ENCODE measurements around the gene NKX6-2. TPM values are rescaled to one million over a fixed set of nuclear protein-coding genes. Genes with fewer than 3 reads are reported as not detected.

Gene NKX6-2
- polyA plus RNA-seq, 1 donor from 2014 or later = not detected

DNA sequence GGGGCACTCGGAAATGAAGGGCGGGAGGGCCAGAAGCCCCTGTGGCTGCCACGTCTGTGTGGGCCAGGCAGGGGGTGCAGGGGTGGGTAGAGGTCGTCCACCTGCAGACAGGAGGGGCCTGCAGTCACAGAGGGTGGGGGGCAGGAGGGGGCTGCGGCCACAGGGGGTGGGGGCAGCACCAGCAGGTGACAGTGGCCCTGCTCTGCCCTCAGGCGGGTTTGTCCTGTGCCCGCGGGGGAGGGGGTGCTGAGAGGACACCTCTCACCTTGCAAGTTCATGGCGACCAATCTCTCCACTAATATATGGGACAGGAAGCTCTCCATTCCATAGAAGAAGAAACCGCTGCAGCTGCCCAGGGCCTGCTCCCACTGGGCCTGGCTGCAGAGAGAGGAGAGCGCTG lies 26.6 kb upstream of the NKX6-2 start:
- Histone ChIP-seq H3F3A (ENCODE audit: insufficient read depth, low read length, poor library complexity, severe bottlenecking) (no peaks in the 10 kb centered on the region), H3K36me3 (ENCODE audit: insufficient read depth, low read length) (no peaks in the 10 kb centered on the region), H3K27ac (ENCODE audit: low read length) (no peak overlapping the region), H3K4me3 (ENCODE audit: low read length) (no peak overlapping the region), H3K27me3 (ENCODE audit: insufficient read depth, low read depth, low read length) (no peaks in the 10 kb centered on the region), H2AFZ (ENCODE audit: low read depth, low read length) (no peak overlapping the region), H4K20me1 (ENCODE audit: insufficient read depth) (no peaks in the 10 kb centered on the region), H3K9ac (ENCODE audit: low read length) (no peak overlapping the region), H3K4me2 (ENCODE audit: low read length) (no peak overlapping the region), H3K79me2 (replicated peaks; ENCODE audit: insufficient read depth, low read length) (no peaks in the 10 kb centered on the region), H3K9me2 (ENCODE audit: insufficient read depth, low read length) (no peaks in the 10 kb centered on the region), H3K9me3 (ENCODE audit: low read length) (no peaks in the 10 kb centered on the region)
- TF ChIP-seq RAD21 (conservative IDR thresholded peaks at IDR 0.05) (no peak), REST (IDR thresholded peaks at IDR 0.05; ENCODE audit: borderline replicate concordance) (no peak), EZH2 (IDR thresholded peaks at IDR 0.05; ENCODE audit: borderline replicate concordance, insufficient read depth, low read length, poor library complexity, severe bottlenecking) (no peak), EP300 (conservative IDR thresholded peaks at IDR 0.05; ENCODE audit: poor library complexity, severe bottlenecking) (no peak), MXI1 (conservative IDR thresholded peaks at IDR 0.05; ENCODE audit: poor library complexity, severe bottlenecking) (no peak), POLR2AphosphoS5 (IDR thresholded peaks at IDR 0.05) (no peak), TAF1 (IDR thresholded peaks at IDR 0.05; ENCODE audit: low read depth) (no peak), SMC3 (conservative IDR thresholded peaks at IDR 0.05; ENCODE audit: poor library complexity) (no peak)
- TF ChIP-seq, protein P1, sequence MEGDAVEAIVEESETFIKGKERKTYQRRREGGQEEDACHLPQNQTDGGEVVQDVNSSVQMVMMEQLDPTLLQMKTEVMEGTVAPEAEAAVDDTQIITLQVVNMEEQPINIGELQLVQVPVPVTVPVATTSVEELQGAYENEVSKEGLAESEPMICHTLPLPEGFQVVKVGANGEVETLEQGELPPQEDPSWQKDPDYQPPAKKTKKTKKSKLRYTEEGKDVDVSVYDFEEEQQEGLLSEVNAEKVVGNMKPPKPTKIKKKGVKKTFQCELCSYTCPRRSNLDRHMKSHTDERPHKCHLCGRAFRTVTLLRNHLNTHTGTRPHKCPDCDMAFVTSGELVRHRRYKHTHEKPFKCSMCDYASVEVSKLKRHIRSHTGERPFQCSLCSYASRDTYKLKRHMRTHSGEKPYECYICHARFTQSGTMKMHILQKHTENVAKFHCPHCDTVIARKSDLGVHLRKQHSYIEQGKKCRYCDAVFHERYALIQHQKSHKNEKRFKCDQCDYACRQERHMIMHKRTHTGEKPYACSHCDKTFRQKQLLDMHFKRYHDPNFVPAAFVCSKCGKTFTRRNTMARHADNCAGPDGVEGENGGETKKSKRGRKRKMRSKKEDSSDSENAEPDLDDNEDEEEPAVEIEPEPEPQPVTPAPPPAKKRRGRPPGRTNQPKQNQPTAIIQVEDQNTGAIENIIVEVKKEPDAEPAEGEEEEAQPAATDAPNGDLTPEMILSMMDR (IDR thresholded peaks at IDR 0.05; ENCODE audit: poor library complexity, severe bottlenecking) = no peak

GRCh38 chr10:132811891-132812481 lies 26.0 kb upstream of the NKX6-2 start:
- Histone ChIP-seq H3K79me2 (replicated peaks; ENCODE audit: insufficient read depth, low read length) (no peaks in the 10 kb centered on the region), H3K4me3 (ENCODE audit: low read length) (no peak overlapping the region), H2AFZ (ENCODE audit: low read depth, low read length) (no peak overlapping the region), H4K20me1 (ENCODE audit: insufficient read depth) (no peaks in the 10 kb centered on the region), H3K27ac (ENCODE audit: low read length) (no peak overlapping the region), H3K9ac (ENCODE audit: low read length) (no peak overlapping the region), H3K36me3 (ENCODE audit: insufficient read depth, low read length) (no peaks in the 10 kb centered on the region), H3K4me2 (ENCODE audit: low read length) (no peak overlapping the region), H3K9me2 (ENCODE audit: insufficient read depth, low read length) (no peaks in the 10 kb centered on the region), H3F3A (ENCODE audit: insufficient read depth, low read length, poor library complexity, severe bottlenecking) (no peaks in the 10 kb centered on the region), H3K9me3 (ENCODE audit: low read length) (no peaks in the 10 kb centered on the region), H3K27me3 (ENCODE audit: insufficient read depth, low read depth, low read length) (no peaks in the 10 kb centered on the region)
- TF ChIP-seq EP300 (conservative IDR thresholded peaks at IDR 0.05; ENCODE audit: poor library complexity, severe bottlenecking) = no peak
- TF ChIP-seq REST (IDR thresholded peaks at IDR 0.05; ENCODE audit: borderline replicate concordance) = no peak
- TF ChIP-seq EZH2 (IDR thresholded peaks at IDR 0.05; ENCODE audit: borderline replicate concordance, insufficient read depth, low read length, poor library complexity, severe bottlenecking) = no peak
